Lower leg skin (tissue), 3 donors: ENCODE results near the gene CEACAM21.

Source experiments
- CTCF ChIP-seq, 3 donors: fragments of 450-650 bp; IDR thresholded peaks; one replicate each; pipeline ENCODE4 v1.5.1; 2016; ENCODE audit warnings: antibody characterized with exemption in 3 of 3, mild to moderate bottlenecking in 3 of 3, moderate library complexity in 2 of 3
- POLR2A ChIP-seq, 2 donors: fragments of 450-650 bp; IDR thresholded peaks; one replicate each; pipeline ENCODE4 v1.6.1; 2016 to 2017; ENCODE audit warnings: antibody characterized with exemption in 2 of 2, mild to moderate bottlenecking in 1 of 2, moderate library complexity in 1 of 2

GRCh38 chr19:41530184-41530534, 45.8 kb upstream of the CEACAM21 start:
- TF ChIP-seq CTCF (IDR thresholded peaks at IDR 0.05) = no peak
- no peak for TF ChIP-seq POLR2A (IDR thresholded peaks at IDR 0.05)
